ENCODE results near the gene CEP85. TPM values are rescaled to one million over a fixed set of nuclear protein-coding genes. Genes with fewer than 3 reads are reported as not detected.

Gene CEP85
- total RNA-seq, 6 experiments from 2014 or later, result 4.9 to 8.6 (median 8.4) TPM

GRCh38 chr1:26278724-26279455 is 44.9 kb downstream of the CEP85 start:
- Mint-ChIP-seq H3K4me1 (ENCODE audit: low read depth) (peaks cover 90% of the 10 kb centered on the region), H3K9me3 (no peaks in the 10 kb centered on the region), H3K27me3 (ENCODE audit: insufficient read depth) (peaks cover 3% of the 10 kb centered on the region), H3K27ac (peak overlapping the region; percentile 97), H3K4me3 (peak overlapping the region; percentile 93), H3K36me3 (ENCODE audit: low read depth) (peaks cover 34% of the 10 kb centered on the region)
- peak; percentile 74 for DNase-seq
- no peak for TF ChIP-seq CTCF (IDR thresholded peaks at IDR 0.05)

GRCh38 chr1:26279456-26280332 is 45.7 kb downstream of the CEP85 start, which contains the start of gene SH3BGRL3:
SH3BGRL3 (plus strand) TSS chr1:26280086; CDS start chr1:26280156, 70 bp downstream.
- Mint-ChIP-seq H3K4me1 (ENCODE audit: low read depth) (peaks cover 90% of the 10 kb centered on the region), H3K4me3 (peak within 1 kb of the TSS; percentile 93), H3K27me3 (ENCODE audit: insufficient read depth) (peaks cover 3% of the 10 kb centered on the region), H3K9me3 (no peaks in the 10 kb centered on the region), H3K36me3 (ENCODE audit: low read depth) (peaks cover 30% of the 10 kb centered on the region), H3K27ac (peak within 1 kb of the TSS; percentile 97)
- peak; percentile 68 for DNase-seq
- TF ChIP-seq CTCF (IDR thresholded peaks at IDR 0.05), result peak; percentile 67

- no peak for TF ChIP-seq CTCF (IDR thresholded peaks at IDR 0.05)
- Mint-ChIP-seq H3K27me3 (ENCODE audit: insufficient read depth) (peaks cover 3% of the 10 kb centered on the region), H3K9me3 (no peaks in the 10 kb centered on the region), H3K4me1 (ENCODE audit: low read depth) (peaks cover 90% of the 10 kb centered on the region), H3K27ac (peak overlapping the region; percentile 97), H3K4me3 (peak overlapping the region; percentile 93), H3K36me3 (ENCODE audit: low read depth) (peaks cover 30% of the 10 kb centered on the region)
- DNase-seq, result peak; percentile 43
Observed at GRCh38 chr1:26280333-26281042, 46.5 kb downstream of the CEP85 start.

- Mint-ChIP-seq H3K27me3 (ENCODE audit: insufficient read depth) (peaks cover 2% of the 10 kb centered on the region), H3K27ac (peak overlapping the region; percentile 84), H3K4me1 (ENCODE audit: low read depth) (peaks cover 81% of the 10 kb centered on the region), H3K36me3 (ENCODE audit: low read depth) (peaks cover 30% of the 10 kb centered on the region), H3K9me3 (no peaks in the 10 kb centered on the region), H3K4me3 (peak overlapping the region; percentile 93)
- no peak for TF ChIP-seq CTCF (IDR thresholded peaks at IDR 0.05)
- DNase-seq, result no peak
Observed at GRCh38 chr1:26281091-26281958, 47.3 kb downstream of the CEP85 start.
